DMS 273 (cell line): ENCODE results near the gene HOXA10.

Experiments used
- DNase-seq: peaks from one replicate; lab custom pipeline; 2025; ENCODE audit not compliant: unreplicated experiment; lab: John Stamatoyannopoulos, UW

HOXA10 gene

DNA sequence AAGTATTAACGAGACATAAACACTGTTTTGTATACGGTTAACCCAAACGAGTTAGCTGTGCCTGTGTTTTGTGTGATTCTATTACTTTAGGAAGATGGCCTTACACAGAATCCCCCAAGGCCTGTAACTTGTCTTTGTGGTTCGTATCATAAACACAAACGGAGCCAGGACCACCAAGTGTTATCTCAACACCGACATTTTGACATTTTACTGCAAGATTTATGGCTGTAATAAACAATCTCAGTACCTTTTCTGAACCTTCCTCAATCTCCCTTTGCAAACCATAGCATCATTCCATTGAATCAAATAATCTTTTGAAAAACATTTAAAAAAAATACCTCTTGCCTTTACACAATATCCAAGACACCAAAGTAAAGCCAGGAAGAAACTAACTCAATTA lies 41.1 kb downstream of the HOXA10 start:
- no peak for DNase-seq

DNA sequence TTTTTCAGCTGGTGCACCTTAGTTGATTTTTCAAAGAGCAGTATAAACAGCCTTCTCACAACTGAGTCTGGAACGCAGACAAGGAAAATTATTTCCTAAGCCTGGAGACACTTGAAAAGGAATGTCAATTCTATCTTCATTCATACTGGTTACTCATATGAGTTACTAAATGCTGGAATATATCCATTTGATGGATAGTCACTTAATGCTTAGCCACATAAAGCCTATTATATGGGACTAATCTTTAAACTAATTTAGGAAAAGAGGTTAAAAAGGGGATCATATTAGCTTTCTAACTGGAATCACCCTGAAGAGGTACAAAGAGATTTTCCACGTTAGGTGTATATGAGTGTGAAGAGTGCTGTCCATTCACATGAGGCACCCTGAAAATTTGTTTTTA lies 41.9 kb downstream of the HOXA10 start:
- no peak for DNase-seq

DNA sequence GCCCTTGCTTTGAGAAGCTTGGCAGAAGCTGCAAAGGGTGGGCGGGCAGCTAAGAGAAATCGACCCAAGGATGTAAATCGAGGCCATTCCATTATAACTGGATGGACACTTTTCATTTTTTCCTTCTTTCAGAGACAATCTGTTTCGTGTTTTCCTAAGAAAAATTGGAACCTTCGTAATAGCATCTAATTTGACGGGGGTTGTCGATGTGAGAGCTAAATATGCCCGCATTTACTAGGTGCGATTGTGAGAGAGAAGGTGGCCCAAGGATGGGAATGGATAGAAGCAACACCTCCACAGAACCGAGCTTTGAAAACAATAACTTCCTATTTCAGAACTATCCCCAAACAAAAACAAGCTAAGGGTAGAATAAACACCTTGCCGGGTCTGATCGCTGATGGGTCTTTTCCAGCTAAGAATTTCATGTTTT lies 42.7 kb downstream of the HOXA10 start:
- DNase-seq = no peak

DNA sequence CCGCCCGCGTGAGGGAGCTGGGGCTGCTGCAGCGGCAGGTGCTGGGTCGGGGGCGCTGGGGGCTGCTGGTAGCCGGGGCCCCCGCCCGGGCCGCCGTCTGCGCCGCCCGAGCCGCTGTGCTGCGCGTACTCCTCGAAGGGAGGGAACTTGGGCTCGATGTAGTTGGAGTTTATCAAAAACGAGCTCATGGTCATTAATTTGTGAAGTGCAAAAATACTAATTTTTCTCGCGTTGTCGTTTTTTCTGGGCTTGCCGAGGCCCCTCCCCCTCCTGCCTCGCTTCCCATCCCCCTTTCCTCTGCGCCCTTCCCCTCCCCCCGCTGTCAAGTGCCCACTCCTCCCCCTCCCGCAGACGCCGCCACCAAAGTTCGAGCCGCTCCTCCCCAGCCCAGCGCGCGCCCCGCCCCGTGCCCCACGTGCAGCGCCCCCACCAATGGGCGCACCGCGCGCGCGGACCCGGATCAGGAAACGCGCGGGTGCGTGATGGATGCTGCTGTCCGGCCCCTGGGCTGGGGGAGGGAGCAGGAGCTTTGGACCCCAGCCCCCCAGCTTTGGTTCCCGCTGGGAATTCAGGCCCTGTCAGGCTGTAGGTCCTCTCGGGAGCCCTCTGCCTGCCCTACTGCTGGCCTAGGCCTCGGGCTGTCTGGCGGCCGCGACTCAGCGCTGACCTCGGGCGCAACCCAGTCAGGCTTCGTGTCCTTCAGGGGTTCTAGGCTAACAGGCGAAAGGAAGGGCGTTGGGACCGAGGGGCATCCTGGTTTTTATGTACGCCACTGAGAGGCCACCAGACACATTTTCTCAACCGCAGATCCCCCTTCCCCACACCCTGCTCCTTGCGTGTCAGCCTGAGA lies 43.4 kb downstream of the HOXA10 start, which contains the start of gene HOXA4:
TSS of gene HOXA4 (minus strand) at position 218 of the 850 bp plus-strand sequence. CDS start at position 194, 24 bp downstream.
- peak; percentile 94 for DNase-seq

DNA sequence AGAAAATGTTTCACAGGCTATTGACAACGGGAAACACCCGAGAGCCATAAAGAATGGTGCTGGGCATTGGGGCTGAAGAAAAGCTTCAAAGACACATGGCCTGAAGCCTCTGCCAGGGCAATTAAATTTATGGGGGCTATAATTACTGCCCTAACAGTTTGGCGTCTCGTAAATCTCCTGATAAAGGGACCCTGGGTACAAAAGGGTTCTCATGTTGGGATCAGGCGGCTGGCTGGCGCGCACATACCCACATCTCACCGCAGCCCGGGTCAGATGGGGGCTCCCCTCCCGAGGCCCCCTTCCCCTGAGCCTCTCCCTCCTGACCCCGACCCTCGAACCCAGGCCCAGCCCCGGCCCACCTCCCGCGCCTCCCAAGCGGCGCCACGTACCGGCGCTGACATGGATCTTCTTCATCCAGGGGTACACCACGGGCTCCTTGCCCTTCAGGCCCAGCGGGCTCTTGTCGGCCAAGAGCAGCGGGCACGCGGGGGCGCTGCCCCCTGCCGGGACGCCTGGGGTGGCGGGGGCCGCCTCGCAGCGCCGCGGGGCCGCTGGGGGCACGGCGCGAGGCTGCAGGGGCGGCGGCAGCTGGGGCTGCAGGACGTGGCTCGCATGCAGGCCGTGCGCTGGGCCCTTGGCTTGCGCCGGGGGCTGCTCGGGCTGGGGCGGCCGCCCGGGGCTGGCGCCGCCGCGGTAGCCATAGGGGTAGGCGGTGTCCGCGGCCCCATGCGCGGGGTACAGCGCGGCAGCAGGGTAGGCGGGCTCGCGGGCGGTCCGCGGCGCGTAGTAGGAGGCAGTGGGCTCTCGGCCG lies 44.2 kb downstream of the HOXA10 start:
- DNase-seq = peak; percentile 84

DNA sequence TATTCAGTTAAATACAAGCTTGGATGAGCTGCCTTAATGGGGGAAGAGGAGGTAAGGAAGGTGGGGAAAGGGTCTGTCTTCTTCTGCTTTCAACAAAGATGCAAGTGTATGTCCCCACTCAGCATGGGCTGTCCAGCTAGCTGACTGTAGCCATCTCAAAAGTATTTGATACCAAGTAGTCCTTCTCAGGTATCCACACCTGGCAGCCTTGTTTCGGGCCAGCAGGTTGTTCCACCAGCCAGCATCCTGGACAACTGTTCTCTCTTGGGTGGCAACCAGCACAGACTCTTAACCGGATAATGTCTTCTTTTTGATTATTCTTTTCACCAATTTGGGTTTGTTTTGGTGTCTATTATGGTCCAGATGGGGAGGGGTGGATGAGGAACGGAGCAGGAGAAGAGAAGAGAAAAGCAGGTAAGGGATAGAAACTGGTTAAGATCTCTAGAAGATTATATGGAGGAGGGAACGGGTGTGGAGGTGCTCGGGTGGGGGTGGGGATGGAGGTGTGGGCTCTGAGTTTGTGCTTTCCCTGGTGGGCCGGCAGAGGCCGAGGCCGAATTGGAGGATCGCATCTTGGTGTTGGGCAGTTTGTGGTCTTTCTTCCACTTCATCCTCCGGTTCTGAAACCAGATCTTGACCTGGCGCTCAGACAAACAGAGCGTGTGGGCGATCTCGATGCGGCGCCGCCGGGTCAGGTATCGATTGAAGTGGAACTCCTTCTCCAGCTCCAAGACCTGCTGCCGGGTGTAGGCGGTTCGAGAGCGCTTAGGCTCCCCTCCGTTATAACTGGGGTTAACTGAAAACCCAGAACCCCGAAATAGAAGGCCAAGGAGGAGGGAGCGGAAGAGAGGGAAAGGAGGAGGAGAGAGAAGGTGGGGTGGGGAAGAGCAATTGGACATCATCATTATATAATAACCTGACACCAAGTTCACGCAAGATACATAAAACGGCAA lies 45.1 kb downstream of the HOXA10 start:
- DNase-seq = no peak

DNA sequence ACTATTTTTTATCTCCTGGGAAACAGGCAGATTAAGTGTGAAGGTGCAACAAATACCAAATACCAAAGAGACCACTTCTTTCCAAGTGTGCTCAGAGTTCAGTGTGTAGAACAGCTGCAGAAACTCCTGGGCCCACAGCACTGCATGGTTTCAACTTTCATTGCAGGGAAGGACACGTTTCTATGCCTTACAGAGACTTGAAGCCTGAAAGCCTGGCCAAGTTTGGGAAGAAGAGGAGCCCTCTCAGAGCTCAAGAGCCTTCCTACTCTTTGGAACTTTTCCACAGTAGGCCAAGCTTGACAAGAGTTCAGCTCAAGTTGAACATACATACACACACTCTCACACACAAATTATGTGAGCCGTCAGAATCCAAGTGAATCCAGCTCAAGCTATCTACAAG lies 46.1 kb downstream of the HOXA10 start:
- peak; percentile 62 for DNase-seq

DNA sequence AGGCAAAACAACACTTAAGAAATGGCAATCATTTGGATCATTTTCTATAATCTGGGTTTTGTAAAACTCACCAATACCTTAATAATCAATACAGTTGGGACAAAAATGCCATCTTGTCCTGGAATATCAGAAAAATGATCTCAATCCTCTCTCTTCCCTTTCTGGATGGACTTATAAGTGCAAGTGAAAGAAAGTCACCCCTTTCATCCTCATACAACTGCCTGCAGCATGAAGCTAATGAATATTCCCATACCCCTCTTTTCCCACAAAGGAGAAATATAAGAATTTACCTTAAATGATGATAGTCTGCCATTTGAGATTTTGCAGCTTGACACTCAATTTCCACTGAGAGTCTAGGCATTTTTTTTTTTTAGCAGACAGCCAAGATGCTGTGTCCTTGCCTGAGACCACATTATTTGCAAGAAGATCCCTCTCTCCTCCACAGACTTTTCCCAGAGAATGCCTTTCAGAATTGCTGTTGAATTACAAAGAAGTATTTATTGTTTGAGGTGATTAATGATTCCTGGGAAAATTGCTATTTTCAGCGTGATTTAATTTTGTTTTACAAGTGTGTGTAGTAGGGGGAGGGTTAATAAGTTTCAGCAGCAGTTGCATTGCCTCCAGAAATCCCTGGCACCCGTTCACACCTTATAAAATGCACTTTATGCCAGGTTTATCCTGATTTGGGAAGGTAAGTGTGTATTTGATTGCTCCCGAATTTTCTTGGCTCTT lies 47.4 kb downstream of the HOXA10 start:
- no peak for DNase-seq

DNA sequence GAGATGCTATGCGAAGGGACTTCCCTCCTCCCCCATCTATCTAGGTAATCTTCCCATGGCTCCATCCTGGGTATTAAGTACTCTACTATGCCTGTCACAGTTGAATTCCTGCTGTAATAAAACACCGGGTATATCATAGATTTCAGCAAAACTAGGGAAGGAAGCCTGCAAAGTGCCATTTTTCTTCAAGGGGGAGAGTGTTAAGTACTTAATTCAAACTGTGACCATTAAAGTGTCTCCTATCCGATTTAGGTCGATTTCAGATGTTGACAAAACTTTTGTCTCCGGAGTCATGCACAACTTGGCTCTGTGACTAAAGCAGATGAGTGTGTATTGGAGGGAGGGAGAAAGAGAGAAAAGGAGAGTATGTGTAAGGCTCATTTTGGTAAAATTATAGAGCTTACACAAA lies 48.1 kb downstream of the HOXA10 start:
- no peak for DNase-seq

DNA sequence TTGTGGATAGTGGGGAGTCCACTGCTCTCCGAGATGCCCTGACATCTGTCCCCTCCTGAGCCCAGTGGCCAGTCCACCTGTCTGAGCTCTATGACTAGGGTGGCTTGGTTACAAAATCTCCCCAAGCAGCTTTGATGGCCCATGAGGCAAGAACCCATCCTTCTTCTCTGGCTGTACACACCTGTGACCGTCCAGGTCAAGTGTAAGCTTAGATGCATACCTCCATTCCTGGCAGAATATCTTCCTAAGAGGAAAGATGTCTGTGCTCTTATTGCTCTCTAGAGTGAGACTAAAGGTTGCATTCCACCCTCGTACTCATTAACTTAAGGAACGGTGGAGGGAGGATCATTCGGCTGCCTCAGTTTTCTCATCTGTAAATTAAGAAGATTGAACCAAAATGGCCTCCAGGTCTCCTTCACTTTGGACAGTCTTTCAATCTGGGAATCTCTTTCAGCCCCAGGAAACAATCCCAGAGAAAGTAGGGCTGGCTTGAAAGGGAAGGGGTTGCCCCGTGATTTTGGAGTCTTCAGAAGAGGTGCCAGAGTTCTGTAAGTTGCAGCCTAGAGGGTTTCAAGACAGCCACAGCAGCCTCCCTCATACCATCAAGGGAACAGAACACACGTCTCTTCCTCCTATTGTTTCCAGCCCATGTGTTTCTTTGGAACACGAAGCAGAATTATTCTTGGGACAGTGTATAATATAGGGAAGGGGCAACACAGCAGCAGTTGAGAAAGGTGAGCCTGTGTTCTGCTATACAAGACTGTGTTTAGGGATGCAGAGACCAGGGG lies 49.0 kb downstream of the HOXA10 start:
- no peak for DNase-seq

DNA sequence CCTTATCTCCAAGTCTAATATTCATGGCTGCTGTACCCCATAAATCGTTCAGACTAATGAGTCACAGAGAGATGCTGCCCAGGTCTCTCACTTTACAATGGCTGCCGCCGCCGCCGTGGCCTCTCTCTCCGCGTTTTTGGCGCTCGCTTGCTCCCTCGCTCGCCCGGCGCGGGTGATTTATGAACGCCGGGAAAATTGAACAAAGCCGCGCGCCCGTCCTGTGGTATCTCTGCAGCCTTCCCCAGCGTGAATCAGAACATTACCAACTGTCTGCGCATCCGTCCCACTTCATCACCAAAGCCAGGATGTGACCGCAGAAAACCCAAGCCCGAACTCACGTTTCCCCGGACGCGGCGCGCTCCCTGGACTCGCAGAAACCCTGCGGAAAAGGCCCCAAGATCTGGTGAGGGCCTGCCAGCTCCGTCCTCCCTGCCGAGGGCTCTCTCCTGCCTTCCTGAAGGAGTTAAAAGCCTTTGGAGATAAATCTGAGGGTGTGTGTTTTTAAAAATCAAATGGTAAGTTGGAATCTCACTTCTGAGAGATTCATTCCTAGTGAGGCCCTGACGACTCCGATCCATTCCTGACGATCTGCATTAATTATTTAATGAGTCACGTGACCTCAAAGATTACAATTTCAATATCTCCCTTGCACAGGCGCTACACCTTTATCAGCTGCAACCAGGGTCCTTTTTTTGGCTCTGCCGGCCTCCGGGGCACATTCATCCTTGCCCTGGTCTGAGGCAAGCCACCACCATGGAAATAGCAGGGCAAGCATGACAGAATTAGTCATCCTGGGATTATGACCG lies 49.8 kb downstream of the HOXA10 start:
- DNase-seq = no peak

DNA sequence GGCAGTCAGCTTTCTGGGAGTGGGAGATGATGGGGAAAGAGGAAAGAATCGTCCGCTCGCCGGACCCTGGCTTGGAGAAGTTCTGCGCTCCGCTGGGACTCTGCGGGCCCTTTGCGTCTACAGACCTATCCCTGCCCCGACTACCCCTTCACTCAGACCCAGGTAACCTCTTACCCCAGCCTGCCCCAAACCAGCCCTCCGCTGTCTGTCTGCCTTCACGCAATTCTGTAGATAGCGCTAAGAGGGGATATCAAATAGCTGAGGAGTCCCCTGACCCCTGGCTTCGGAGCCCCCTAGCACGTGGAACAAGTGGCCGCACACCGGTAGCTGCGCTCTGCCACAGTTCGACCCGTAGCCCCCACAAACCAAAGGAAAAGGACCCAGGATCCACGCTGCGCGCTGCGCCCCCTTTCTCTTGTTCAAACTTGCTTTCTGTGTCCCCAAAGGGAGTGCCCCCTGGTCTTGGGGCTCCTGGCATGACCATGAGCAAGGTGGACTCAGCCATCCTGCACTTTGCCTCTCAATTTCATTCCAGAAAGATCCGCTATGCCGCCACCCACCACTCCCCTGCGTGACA lies 50.6 kb downstream of the HOXA10 start:
- no peak for DNase-seq

DNA sequence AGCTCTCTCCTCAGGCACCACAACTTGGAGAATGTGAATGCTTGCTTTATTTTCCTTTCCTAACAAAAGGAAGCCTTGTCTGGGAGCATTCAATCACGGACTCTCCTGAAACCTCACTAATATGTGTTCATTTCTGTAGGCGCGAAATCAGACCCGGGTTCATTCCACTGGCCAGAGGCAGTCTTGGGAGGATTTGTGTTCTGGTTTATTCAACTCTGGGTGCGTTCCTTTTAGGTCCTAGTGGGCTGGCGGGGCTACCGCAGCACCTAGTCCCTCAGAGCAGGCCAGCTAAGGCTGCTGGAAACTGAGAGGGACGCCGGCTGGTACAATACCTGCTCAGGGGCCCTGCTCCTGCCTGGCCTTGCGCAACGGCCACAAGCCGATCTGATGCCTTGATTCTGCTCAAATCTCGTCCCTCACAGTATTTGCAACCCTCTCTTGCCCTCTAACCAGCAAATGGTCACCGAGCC lies 51.1 kb downstream of the HOXA10 start:
- DNase-seq = no peak

DNA sequence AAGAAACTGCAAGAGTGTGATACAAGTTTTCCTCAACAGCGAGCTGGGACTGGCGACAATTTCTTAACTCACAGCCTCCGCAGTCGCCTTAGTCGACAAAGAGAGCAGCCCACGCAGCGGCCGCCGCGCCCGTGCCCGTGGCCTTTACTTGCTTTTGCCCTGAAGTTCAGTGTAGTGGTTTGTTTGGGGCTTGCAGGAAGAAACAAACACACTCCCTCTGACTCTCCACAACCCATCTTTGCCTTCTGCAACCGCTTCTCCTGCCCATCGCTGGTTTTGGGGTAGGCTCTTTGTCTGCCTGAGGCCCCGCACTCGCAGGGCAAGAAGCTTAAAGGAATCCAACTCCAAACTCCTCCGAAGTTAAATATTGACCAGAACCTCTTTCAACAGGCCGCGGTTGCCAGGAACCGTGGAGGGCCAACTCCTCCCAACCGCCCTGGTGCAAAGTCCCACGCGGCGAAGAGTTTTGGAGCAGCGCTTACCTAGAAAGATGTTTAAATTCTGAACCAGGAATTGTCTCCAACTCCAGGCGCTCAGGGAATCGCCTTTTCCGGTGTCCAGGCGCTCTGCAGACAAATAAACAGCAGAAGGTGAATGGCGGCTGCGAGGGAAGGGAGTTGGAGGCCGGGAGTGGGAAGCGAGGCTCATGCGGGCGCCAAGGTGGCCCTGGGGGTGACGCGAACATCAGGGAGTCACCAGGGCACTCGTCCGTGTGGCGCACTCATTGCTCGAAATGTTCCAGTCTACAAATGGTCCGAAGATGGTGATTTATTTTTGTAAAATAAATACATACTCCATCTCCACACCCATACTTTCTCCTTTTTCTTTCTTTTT lies 51.8 kb downstream of the HOXA10 start:
- no peak for DNase-seq

DNA sequence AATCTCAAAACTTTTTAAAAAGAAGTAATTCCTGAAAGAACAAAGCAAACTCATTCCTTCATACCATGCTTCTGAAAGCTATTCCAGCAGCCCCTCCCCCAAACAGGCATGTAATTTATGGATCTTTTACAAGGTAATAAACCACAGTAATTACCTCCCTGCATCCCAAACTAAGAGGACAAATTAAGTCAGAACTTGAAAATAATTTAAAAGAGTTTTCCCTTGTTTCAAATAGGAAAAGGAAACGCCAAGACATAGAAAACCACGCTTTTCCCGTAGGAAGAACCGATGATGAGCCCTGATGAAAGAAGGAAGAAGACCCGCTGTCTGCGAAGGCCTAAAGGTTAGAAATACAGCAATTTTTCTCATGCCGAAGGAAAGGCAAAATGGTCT lies 52.4 kb downstream of the HOXA10 start:
- no peak for DNase-seq
